ENCODE measurements around the gene TGM3.

The TGM3 gene

GRCh38 chr20:2385496-2385895 is 89.7 kb downstream of the TGM3 start:
- no peak for DNase-seq

DNA sequence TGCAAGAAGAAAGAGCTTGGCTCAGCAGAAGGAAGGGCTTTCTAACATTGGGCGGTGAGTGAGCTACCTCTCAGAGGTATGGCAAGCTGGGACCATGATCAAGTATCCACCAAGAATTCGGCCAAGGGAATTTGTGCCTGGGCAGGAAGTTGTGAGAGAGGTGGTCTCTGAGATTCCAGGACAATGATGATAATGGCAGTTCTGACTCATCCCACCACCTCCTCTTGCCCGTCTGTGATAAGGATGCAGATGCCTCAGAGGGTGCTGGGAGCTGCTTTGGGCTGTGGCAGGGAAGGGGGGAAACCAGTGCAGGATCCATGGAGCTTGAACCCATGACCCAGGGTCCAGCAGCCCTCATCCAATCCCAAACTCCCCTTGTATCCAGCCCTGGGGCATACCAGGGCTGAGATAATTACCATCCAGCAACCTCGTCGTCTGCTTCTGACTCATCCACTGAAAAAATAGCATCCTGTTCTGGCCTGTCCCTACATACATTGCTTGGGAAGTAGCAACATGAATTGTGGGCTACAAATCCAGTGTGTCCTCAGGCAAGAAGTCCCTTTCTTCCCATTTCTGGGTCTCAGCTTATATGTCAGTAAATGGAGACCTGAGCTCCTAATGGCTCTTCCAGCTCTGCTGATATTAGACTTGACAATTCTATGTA is 90.8 kb downstream of the TGM3 start:
- DNase-seq, result no peak

- no peak for DNase-seq
Measured at GRCh38 chr20:2387180-2387577, 91.4 kb downstream of the TGM3 start.

- no peak for DNase-seq
Measured at GRCh38 chr20:2387580-2387979, 91.8 kb downstream of the TGM3 start.

Measured in NCI-H1436 (cell line).